A673 (cell line): Measurements from ENCODE around the gene NCAN. TPM values are rescaled to one million over a fixed set of nuclear protein-coding genes. Genes with fewer than 3 reads are reported as not detected.

Source experiments
- BruUV-seq: library from RNA; stranded (reverse); fragments of 400-500 nt; replicated peaks from 2 replicates; lab custom pipeline; 2021; lab: Mats Ljungman, UMichigan
- CTCF ChIA-PET: fragments of 300-600 bp; sonication (Branson Sonifier 250); formaldehyde crosslinking; loops from one replicate; lab custom pipeline; 2022; ENCODE audit warnings: antibody characterized with exemption; lab: Charles Lee
- POLR2A ChIA-PET: fragments of 300-600 bp; sonication (Branson Sonifier 250); formaldehyde crosslinking; loops from one replicate; lab custom pipeline; 2022; ENCODE audit warnings: antibody characterized with exemption; ENCODE audit not compliant: low non-redundant PET; lab: Charles Lee
- DNase-seq: peaks from one replicate; pipeline ENCODE4 v3.0.0-alpha.2; 2015; ENCODE audit warnings: low spot score
- H3K27ac ChIP-seq: fragments of 200-600 bp; sonication (generic); 2 replicates; pipeline ENCODE4 v1.5.1; 2016; ENCODE audit warnings: mixed run types, low read depth, mild to moderate bottlenecking, mixed read lengths, antibody characterized with exemption, low read length; ENCODE audit not compliant: poor library complexity, severe bottlenecking
- H3K27me3 ChIP-seq: fragments of 200-600 bp; sonication (generic); replicated peaks from 2 replicates; pipeline ENCODE4 v1.6.1; 2017; ENCODE audit warnings: mixed run types, low read depth, mild to moderate bottlenecking, mixed read lengths, antibody characterized with exemption, low read length; ENCODE audit not compliant: insufficient read depth, poor library complexity
- H3K36me3 ChIP-seq: fragments of 200-600 bp; sonication (generic); 2 replicates; pipeline ENCODE4 v1.6.1; 2016; ENCODE audit warnings: mixed run types, mild to moderate bottlenecking, mixed read lengths, antibody characterized with exemption, low read length; ENCODE audit not compliant: insufficient read depth, poor library complexity, severe bottlenecking
- H3K4me1 ChIP-seq: fragments of 200-600 bp; sonication (generic); 2 replicates; pipeline ENCODE4 v1.6.1; 2017; ENCODE audit warnings: mixed run types, mild to moderate bottlenecking, mixed read lengths, antibody characterized with exemption, low read length; ENCODE audit not compliant: insufficient read depth, poor library complexity, severe bottlenecking
- H3K4me3 ChIP-seq: fragments of 200-600 bp; sonication (generic); 2 replicates; pipeline ENCODE4 v1.5.1; 2016; ENCODE audit warnings: low read depth, mixed run types, mild to moderate bottlenecking, mixed read lengths, low read length; ENCODE audit not compliant: poor library complexity, severe bottlenecking
- H3K9me3 ChIP-seq: fragments of 200-600 bp; sonication (generic); 2 replicates; pipeline ENCODE4 v1.6.1; 2016; ENCODE audit warnings: mixed run types, low read depth, mild to moderate bottlenecking, mixed read lengths, antibody characterized with exemption, low read length; ENCODE audit not compliant: poor library complexity, severe bottlenecking
- CTCF ChIP-seq: fragments of 300-800, 200-600 bp; sonication (generic); conservative IDR thresholded peaks from 2 replicates; pipeline ENCODE4 v1.5.1; 2017; ENCODE audit warnings: low read depth, mild to moderate bottlenecking, antibody characterized with exemption, low read length, moderate library complexity, mixed read lengths
- EZH2 ChIP-seq: fragments of 200-600 bp; sonication (generic); IDR thresholded peaks from 2 replicates; pipeline ENCODE4 v1.6.1; 2017; ENCODE audit warnings: borderline replicate concordance, low read depth, mild to moderate bottlenecking, mixed read lengths, antibody characterized with exemption, low read length; ENCODE audit not compliant: poor library complexity, severe bottlenecking
- intact Hi-C: fragments of 100-400 bp; cut with micrococcal nuclease; formaldehyde crosslinking; loops from one replicate; pipeline ENCODE4 v1.10.0; 2022; ENCODE audit not compliant: unreplicated experiment
- total RNA-seq: library from RNA; stranded (reverse); gene quantifications from 2 replicates; pipeline ENCODE4 v1.2.3, GENCODE V29; 2021

Gene NCAN
- total RNA-seq, 1 experiment from 2014 or later, result not detected

GRCh38 chr19:19262190-19263057 lies 50.7 kb downstream of the NCAN start:
- H3K4me1 ChIP-seq, result peaks cover 7% of the 10 kb centered on the region
- H3K4me3 ChIP-seq, result no peak overlapping the region
- TF ChIP-seq EZH2 (no peak), CTCF (no peak)
- CTCF ChIA-PET, result no interaction called here
- H3K36me3 ChIP-seq, result no peaks in the 10 kb centered on the region
- POLR2A ChIA-PET, result no interaction called here
- no peaks in the 10 kb centered on the region for H3K9me3 ChIP-seq
- intact Hi-C loops, result no loop called here
- no TSS peak for BruUV-seq
- H3K27me3 ChIP-seq, result peaks cover 34% of the 10 kb centered on the region
- no peak for DNase-seq
- no peak overlapping the region for H3K27ac ChIP-seq

- H3K27ac ChIP-seq, result no peak overlapping the region
- POLR2A ChIA-PET, result no interaction called here
- no peaks in the 10 kb centered on the region for H3K36me3 ChIP-seq
- intact Hi-C loops, result no loop called here
- H3K9me3 ChIP-seq, result no peaks in the 10 kb centered on the region
- CTCF ChIA-PET, result no interaction called here
- no peak for DNase-seq
- peaks cover 34% of the 10 kb centered on the region for H3K27me3 ChIP-seq
- no TSS peak for BruUV-seq
- TF ChIP-seq EZH2, result no peak
- no peak for TF ChIP-seq CTCF
- peaks cover 7% of the 10 kb centered on the region for H3K4me1 ChIP-seq
- H3K4me3 ChIP-seq, result no peak overlapping the region
Measured at GRCh38 chr19:19263886-19264487, 52.2 kb downstream of the NCAN start.

GRCh38 chr19:19267305-19267704 lies 55.5 kb downstream of the NCAN start:
- H3K27ac ChIP-seq, result no peak overlapping the region
- H3K27me3 ChIP-seq, result peaks cover 15% of the 10 kb centered on the region
- TF ChIP-seq CTCF (no peak), EZH2 (no peak)
- no peaks in the 10 kb centered on the region for H3K9me3 ChIP-seq
- no peaks in the 10 kb centered on the region for H3K36me3 ChIP-seq
- no peaks in the 10 kb centered on the region for H3K4me1 ChIP-seq
- no peak overlapping the region for H3K4me3 ChIP-seq
- POLR2A ChIA-PET, result no interaction called here
- intact Hi-C loops, result no loop called here
- no peak for DNase-seq
- CTCF ChIA-PET, result no interaction called here
- BruUV-seq, result no TSS peak
